Measurements from ENCODE around the gene EFCAB7. TPM values are rescaled to one million over a fixed set of nuclear protein-coding genes. Genes with fewer than 3 reads are reported as not detected.

Gene EFCAB7, protein sequence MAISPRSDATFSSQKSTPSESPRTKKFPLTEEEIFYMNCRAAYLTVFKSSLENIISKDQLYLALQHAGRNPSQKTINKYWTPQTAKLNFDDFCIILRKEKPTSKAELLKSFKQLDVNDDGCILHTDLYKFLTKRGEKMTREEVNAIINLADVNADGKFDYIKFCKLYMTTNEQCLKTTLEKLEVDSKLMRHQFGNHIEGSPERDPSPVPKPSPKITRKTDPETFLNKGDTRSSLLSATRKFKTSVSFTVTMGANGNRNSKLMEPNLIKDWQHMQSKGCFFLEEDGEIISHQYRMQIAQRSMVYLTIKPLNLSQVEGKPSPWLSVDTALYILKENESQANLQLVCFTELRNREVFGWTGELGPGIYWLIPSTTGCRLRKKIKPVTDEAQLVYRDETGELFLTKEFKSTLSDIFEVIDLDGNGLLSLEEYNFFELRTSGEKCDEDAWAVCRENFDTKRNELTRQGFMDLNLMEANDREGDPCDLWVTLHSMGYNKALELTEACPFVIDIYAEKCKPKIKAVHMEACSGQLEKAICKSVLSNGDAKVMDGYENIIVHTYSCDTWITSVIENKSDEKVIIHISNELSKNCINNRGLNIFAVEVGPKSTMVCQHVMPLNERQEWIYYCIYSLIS
- 13.5 TPM for total RNA-seq

- peak; percentile 85 for DNase-seq
Measured at GRCh38 chr1:63522891-63523728, at the start of gene EFCAB7, which contains the start of gene ITGB3BP. Gene EFCAB7 (plus strand): TSS chr1:63523525. CDS start chr1:63525573, 2,048 bp downstream. Gene ITGB3BP (minus strand): TSS chr1:63523225. CDS start chr1:63523133, 92 bp downstream.

- no peak for DNase-seq
Measured at GRCh38 chr1:63475761-63476160, 47.6 kb upstream of the EFCAB7 start.

- DNase-seq: no peak
Measured at GRCh38 chr1:63480057-63480456, 43.3 kb upstream of the EFCAB7 start.

- peak; percentile 0 for DNase-seq
Measured at GRCh38 chr1:63486629-63487028, 36.7 kb upstream of the EFCAB7 start.

- DNase-seq: no peak
Measured at GRCh38 chr1:63487336-63488065, 35.8 kb upstream of the EFCAB7 start.

DNA sequence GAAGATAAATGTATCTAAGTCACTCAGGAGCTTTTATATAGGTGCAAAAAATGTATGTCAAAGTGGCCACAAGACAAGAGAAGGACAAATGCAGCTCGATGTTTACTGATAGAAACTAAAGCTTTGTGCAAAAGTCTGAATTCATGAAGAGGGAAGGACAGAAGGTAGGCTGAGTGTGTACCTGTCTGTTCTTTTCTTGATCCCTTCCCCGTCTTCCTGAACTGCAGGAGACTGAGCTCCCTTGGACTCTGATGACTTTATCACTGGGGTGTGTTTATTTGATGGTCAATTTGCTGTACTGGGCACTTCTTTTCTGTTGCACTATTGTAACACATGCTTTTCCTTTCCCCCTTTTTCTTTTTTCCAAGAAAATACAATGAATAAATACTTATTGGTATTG, 25.7 kb upstream of the EFCAB7 start:
- DNase-seq: no peak

- DNase-seq: no peak
Measured at GRCh38 chr1:63498106-63498505, 25.2 kb upstream of the EFCAB7 start.

- no peak for DNase-seq
Measured at GRCh38 chr1:63501256-63501655, 22.1 kb upstream of the EFCAB7 start.

GRCh38 chr1:63506782-63507181, 16.5 kb upstream of the EFCAB7 start:
- DNase-seq: no peak

DNA sequence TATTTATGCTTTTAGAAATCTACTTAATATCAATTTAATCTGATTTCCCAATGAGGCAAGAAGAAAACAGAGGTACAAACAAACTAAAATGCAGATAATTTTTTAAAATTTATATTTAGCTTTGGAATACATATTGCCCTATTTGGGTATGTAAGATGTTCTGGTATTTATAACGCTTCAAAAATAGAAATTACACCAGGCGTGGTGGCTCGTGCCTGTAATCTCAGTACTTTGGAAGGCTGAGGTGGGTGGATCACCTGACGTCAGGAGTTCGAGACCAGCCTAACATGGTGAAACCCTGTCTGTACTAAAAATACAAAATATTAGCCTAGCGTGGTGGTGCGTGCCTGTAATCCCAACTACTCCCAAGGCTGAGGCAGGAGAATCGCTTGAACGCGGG, 13.6 kb upstream of the EFCAB7 start:
- DNase-seq: no peak

- no peak for DNase-seq
Measured at GRCh38 chr1:63512584-63512983, 10.7 kb upstream of the EFCAB7 start.

DNA sequence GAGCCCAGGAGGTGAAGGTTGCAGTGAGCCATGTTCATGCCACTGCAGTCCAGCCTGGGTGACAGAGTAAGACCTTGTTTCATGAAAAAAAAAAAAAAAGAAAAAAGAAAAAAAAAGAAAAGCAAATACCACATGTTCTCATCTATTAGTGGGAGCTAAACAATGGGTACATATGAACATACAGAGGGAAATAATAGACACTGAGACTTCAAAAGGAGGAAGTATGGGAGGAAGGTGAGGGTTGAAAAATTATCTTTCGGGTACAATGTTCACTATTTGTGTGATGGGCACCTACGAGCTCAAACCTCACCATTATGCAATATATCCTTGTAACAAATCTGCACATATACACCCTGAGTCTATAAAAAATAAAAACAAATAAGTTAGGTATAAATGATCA, 6.7 kb upstream of the EFCAB7 start:
- DNase-seq: no peak

DNA sequence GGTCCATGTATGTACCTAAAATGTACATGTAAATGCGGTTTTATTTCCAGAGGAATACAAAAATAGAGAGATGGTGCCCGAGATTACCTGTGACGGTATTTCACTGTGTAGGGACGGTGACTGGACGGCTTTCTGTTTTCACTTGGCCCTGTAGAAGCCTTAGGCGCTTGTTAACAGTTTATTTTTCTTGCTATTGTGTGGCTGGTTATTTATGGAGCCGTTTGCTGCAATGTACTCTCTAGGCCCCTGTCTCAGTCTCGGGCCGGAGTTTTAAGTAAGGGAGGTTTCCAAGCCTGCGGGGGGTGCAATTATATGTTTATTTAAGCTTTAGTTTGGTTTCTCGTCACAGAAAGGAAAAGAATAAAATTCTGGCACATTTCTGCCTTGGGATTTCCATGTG, 413 bp downstream of the EFCAB7 start:
- no peak for DNase-seq

DNA sequence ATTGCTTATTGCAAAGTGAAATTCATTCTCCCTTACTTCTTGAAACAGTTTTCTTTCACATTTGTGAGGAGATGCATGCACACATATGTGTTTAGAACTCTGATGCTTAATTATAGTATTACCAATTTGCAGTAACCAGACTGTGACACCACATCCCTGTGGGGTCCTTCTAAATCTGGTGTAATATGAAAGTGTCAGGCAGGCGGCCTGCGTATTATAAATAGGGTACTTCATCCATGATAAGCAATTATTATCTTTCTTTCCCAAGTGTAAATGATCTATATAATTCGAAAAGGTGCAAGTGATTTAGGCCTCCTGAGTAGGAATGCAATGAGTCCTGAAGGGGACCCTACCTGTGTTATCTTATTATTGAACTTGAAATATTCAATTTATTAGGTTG, 876 bp downstream of the EFCAB7 start:
- no peak for DNase-seq

DNA sequence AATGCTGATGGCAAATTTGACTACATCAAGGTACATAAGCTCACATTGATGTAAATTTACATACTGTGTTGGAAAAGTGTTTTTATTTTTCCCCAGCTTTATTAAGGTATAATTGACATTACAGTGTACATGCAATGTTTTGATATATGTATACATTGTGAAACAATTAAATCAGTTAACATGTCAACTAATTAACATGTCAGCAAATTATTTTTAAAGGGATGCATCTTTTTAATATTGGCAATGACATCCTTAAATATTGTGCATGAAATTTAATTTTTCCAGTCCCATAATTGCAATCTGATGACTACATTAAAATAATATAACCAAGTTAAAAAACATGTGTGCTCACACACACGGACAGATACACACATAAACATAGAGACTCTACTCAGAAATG, 9.4 kb downstream of the EFCAB7 start:
- no peak for DNase-seq

DNA sequence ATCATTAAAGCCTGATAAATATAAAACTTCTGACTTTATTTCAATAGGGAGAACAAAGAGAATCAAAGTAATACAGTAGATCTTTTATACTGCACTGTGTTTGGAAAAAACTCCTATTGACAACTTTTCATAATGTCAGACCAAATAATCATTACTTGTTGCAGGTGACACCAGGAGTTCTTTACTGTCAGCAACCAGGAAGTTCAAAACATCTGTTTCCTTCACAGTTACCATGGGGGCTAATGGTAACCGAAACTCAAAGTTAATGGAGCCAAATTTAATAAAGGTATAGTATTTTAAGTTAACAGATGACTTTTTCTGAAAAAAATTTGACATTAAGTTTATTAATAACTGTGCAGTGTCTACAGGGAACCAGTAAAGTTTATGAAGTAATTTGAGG, 10.6 kb downstream of the EFCAB7 start:
- DNase-seq: no peak

- DNase-seq: no peak
Measured at GRCh38 chr1:63534406-63534805, 11.1 kb downstream of the EFCAB7 start.

DNA sequence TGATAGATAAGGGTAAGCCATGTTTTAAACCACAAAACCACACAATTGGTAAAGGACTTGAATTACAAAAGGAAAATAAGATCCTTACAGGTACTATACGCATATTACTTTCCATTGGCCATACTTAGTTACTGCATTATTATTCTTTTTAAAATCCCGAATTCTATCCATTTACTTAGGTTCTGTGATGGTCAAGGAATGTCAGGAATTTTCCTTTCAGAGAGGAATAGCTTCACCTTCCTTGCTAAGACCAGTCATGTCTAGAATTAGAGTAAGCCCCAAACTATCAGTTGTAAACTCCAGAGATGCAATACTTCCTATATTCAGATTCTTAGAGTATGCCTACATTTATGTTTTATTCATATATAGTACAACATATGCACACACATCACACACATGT, 13.7 kb downstream of the EFCAB7 start:
- DNase-seq: no peak

DNA sequence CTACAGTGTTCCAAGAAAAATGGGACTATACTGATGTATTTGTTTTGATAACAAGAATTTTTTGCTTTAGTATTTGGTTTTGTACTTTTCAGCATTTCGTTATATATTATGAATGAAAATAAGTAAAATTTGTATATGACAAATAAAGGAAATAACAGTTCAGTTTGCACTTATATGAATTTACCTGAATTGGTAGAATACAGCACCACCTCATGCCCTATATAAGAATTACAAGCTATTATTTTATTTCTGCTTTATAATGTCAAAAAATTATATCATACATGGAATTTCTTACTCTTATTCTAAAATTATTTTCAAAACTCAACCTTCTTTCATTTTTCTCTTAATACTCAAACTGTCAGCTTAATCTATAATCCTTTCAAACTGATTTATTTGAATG, 14.6 kb downstream of the EFCAB7 start:
- no peak for DNase-seq

DNA sequence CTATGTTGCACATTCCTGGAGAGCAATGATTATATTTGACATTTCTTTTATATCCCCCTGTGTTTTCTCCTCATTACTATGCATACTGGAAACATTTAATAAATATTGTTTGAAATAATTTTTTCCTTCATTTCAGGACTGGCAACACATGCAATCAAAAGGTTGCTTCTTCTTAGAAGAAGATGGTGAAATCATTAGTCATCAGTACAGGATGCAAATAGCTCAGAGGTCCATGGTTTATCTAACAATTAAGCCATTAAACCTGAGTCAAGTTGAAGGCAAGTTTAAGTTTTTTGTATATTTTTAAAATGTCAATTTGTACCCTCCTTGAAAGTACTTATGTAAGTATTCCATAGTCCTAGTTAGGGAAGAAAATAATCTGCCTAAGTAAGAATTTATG, 22.5 kb downstream of the EFCAB7 start:
- DNase-seq: no peak

- no peak for DNase-seq
Measured at GRCh38 chr1:63547621-63548294, 24.4 kb downstream of the EFCAB7 start.

DNA sequence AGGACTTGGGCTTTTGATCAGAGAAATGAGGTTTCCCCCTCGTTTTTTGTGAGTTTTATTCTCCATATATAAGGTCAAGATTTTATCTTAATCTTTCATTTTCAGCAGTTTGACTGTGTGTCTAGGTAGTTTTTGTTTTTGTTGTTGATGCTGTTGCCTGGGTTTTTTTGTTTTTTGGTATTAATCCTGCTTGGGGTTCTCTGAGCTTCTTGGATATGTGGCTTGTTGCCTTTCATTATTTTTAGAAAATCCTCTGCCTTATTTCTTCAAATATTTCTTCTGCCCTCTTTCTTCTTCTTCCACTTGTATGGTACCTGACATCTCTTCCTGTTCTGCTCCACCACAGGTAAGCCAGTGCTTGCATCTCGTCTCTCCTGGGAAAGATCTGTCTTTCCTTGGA, 25.0 kb downstream of the EFCAB7 start:
- DNase-seq: no peak
